Measurements from ENCODE around the gene HSPA1L.
"Not testable (repeated sequence)": the region's sequence is repeated elsewhere in the genome, so short reads cannot be mapped to it uniquely, and the experiment has no call there.

The HSPA1L gene

GRCh38 chr6:31819871-31820299 is 4.8 kb upstream of the HSPA1L start:
- TF ChIP-seq BACH2 (CRISPR knock-in tag; IDR thresholded peaks at IDR 0.05; ENCODE audit: borderline replicate concordance) (no peak), GLIS3 (CRISPR knock-in tag; IDR thresholded peaks at IDR 0.05) (no peak), ARNTL (CRISPR knock-in tag; IDR thresholded peaks at IDR 0.05; ENCODE audit: borderline replicate concordance, low read depth) (no peak), OSR1 (CRISPR knock-in tag; IDR thresholded peaks at IDR 0.05) (no peak), CSDC2 (CRISPR knock-in tag; IDR thresholded peaks at IDR 0.05) (no peak), TCF4 (CRISPR knock-in tag; IDR thresholded peaks at IDR 0.05; ENCODE audit: borderline replicate concordance) (no peak), ZC3H10 (CRISPR knock-in tag; IDR thresholded peaks at IDR 0.05) (no peak), ZNF8 (CRISPR knock-in tag; IDR thresholded peaks at IDR 0.05) (no peak), RARB (CRISPR knock-in tag; IDR thresholded peaks at IDR 0.05) (no peak), TOX (CRISPR knock-in tag; IDR thresholded peaks at IDR 0.05; ENCODE audit: borderline replicate concordance) (no peak), ZNF70 (CRISPR knock-in tag; IDR thresholded peaks at IDR 0.05) (no peak), ZFP30 (CRISPR knock-in tag; IDR thresholded peaks at IDR 0.05) (no peak), CREB5 (CRISPR knock-in tag; IDR thresholded peaks at IDR 0.05; ENCODE audit: low read depth) (no peak), ZNF565 (CRISPR knock-in tag; conservative IDR thresholded peaks at IDR 0.05; ENCODE audit: low read depth) (no peak), PPARA (CRISPR knock-in tag; IDR thresholded peaks at IDR 0.05; ENCODE audit: borderline replicate concordance) (no peak), CSRNP3 (CRISPR knock-in tag; IDR thresholded peaks at IDR 0.05) (no peak), ZFP3 (CRISPR knock-in tag; IDR thresholded peaks at IDR 0.05) (no peak), PATZ1 (CRISPR knock-in tag; IDR thresholded peaks at IDR 0.05; ENCODE audit: borderline replicate concordance) (no peak), SNAI2 (CRISPR knock-in tag; IDR thresholded peaks at IDR 0.05) (no peak)

GRCh38 chr6:31817929-31818511 is 2.9 kb upstream of the HSPA1L start:
- ATAC-seq = not testable (repeated sequence)

More at GRCh38 chr6:31819871-31820299, 4.8 kb upstream of the HSPA1L start:
- no peak for ATAC-seq

- ATAC-seq = not testable (repeated sequence)
Measured at GRCh38 chr6:31817133-31817928, 2.2 kb upstream of the HSPA1L start.

- TF ChIP-seq ZFP3 (CRISPR knock-in tag; IDR thresholded peaks at IDR 0.05) = no peak
- TF ChIP-seq RARB (CRISPR knock-in tag; IDR thresholded peaks at IDR 0.05) = no peak
- peak; percentile 89 for ATAC-seq
Measured at GRCh38 chr6:31814677-31815024, 432 bp downstream of the HSPA1L start.

- no peak for TF ChIP-seq ESRRG (CRISPR knock-in tag; IDR thresholded peaks at IDR 0.05)
- TF ChIP-seq TSHZ2 (CRISPR knock-in tag; IDR thresholded peaks at IDR 0.05) = no peak
- no peak for TF ChIP-seq OSR1 (CRISPR knock-in tag; IDR thresholded peaks at IDR 0.05)
- TF ChIP-seq POU6F1 (CRISPR knock-in tag; IDR thresholded peaks at IDR 0.05; ENCODE audit: borderline replicate concordance, low read depth) = no peak
- TF ChIP-seq CREB5 (CRISPR knock-in tag; IDR thresholded peaks at IDR 0.05; ENCODE audit: low read depth) = no peak
- no peak for TF ChIP-seq CSDC2 (CRISPR knock-in tag; IDR thresholded peaks at IDR 0.05)
- TF ChIP-seq ZC3H10 (CRISPR knock-in tag; IDR thresholded peaks at IDR 0.05) = no peak
- ATAC-seq = no peak
Measured at GRCh38 chr6:31813465-31813849, 1.6 kb downstream of the HSPA1L start.
